ENCODE measurements around the gene C3orf52. TPM values are rescaled to one million over a fixed set of nuclear protein-coding genes. Genes with fewer than 3 reads are reported as not detected.

Gene C3orf52
- total RNA-seq, 1 donor from 2014 or later, result 42.5 TPM

GRCh38 chr3:112046599-112046998, 39.6 kb upstream of the C3orf52 start:
- TF ChIP-seq CTCF (IDR thresholded peaks at IDR 0.05; ENCODE audit: insufficient read depth, low read length, poor library complexity, severe bottlenecking), result no peak
- no peak for DNase-seq (ENCODE audit: low read depth)

GRCh38 chr3:112047264-112047663, 38.9 kb upstream of the C3orf52 start:
- TF ChIP-seq CTCF (IDR thresholded peaks at IDR 0.05; ENCODE audit: insufficient read depth, low read length, poor library complexity, severe bottlenecking), result no peak
- Histone ChIP-seq H3K27me3 (ENCODE audit: control insufficient read depth, insufficient read depth, low read length) (no peaks in the 10 kb centered on the region), H3K36me3 (ENCODE audit: control insufficient read depth, insufficient read depth, low read length) (no peaks in the 10 kb centered on the region), H3K4me3 (ENCODE audit: low read depth, low read length) (no peak overlapping the region)
- DNase-seq (ENCODE audit: low read depth), result no peak

More at GRCh38 chr3:112046599-112046998, 39.6 kb upstream of the C3orf52 start:
- Histone ChIP-seq H3K36me3 (ENCODE audit: control insufficient read depth, insufficient read depth, low read length) (no peaks in the 10 kb centered on the region), H3K4me3 (ENCODE audit: low read depth, low read length) (no peak overlapping the region), H3K27me3 (ENCODE audit: control insufficient read depth, insufficient read depth, low read length) (no peaks in the 10 kb centered on the region)

- no peak for DNase-seq (ENCODE audit: low read depth)
- H3K36me3 ChIP-seq (ENCODE audit: control insufficient read depth, insufficient read depth, low read length), result no peaks in the 10 kb centered on the region
- no peaks in the 10 kb centered on the region for H3K27me3 ChIP-seq (ENCODE audit: control insufficient read depth, insufficient read depth, low read length)
- H3K4me3 ChIP-seq (ENCODE audit: low read depth, low read length), result no peak overlapping the region
- TF ChIP-seq CTCF (IDR thresholded peaks at IDR 0.05; ENCODE audit: insufficient read depth, low read length, poor library complexity, severe bottlenecking), result no peak
These were observed 37.3 kb upstream of the C3orf52 start for GRCh38 chr3:112048911-112049310.

GRCh38 chr3:112053229-112053628, 33.0 kb upstream of the C3orf52 start:
- Histone ChIP-seq H3K27me3 (ENCODE audit: control insufficient read depth, insufficient read depth, low read length) (no peaks in the 10 kb centered on the region), H3K4me3 (ENCODE audit: low read depth, low read length) (no peak overlapping the region), H3K36me3 (ENCODE audit: control insufficient read depth, insufficient read depth, low read length) (no peaks in the 10 kb centered on the region)
- DNase-seq (ENCODE audit: low read depth), result no peak
- TF ChIP-seq CTCF (IDR thresholded peaks at IDR 0.05; ENCODE audit: insufficient read depth, low read length, poor library complexity, severe bottlenecking), result no peak

GRCh38 chr3:112056451-112056929, 29.7 kb upstream of the C3orf52 start:
- H3K27me3 ChIP-seq (ENCODE audit: control insufficient read depth, insufficient read depth, low read length), result no peaks in the 10 kb centered on the region
- H3K36me3 ChIP-seq (ENCODE audit: control insufficient read depth, insufficient read depth, low read length), result no peaks in the 10 kb centered on the region
- no peak for DNase-seq (ENCODE audit: low read depth)
- no peak overlapping the region for H3K4me3 ChIP-seq (ENCODE audit: low read depth, low read length)
- TF ChIP-seq CTCF (IDR thresholded peaks at IDR 0.05; ENCODE audit: insufficient read depth, low read length, poor library complexity, severe bottlenecking), result no peak

- TF ChIP-seq CTCF (IDR thresholded peaks at IDR 0.05; ENCODE audit: insufficient read depth, low read length, poor library complexity, severe bottlenecking), result no peak
These were observed 26.7 kb upstream of the C3orf52 start for GRCh38 chr3:112059497-112059896.

More at GRCh38 chr3:112059497-112059896, 26.7 kb upstream of the C3orf52 start:
- Histone ChIP-seq H3K36me3 (ENCODE audit: control insufficient read depth, insufficient read depth, low read length) (no peaks in the 10 kb centered on the region), H3K27me3 (ENCODE audit: control insufficient read depth, insufficient read depth, low read length) (no peaks in the 10 kb centered on the region), H3K4me3 (ENCODE audit: low read depth, low read length) (no peak overlapping the region)
- no peak for DNase-seq (ENCODE audit: low read depth)
